GM18505 (cell line): ENCODE data around the gene THBS4.
"Not testable (repeated sequence)": the region's sequence is repeated elsewhere in the genome, so short reads cannot be mapped to it uniquely, and the experiment has no call there.

Experiments used
- ATAC-seq: cut with Tn5 transposase; IDR thresholded peaks from one replicate; pipeline ENCODE4 v1.9.1; 2021; ENCODE audit not compliant: unreplicated experiment
- POLR2A ChIP-seq: IDR thresholded peaks from 4 replicates; pipeline ENCODE4 v1.6.1; 2011; ENCODE audit warnings: borderline replicate concordance; ENCODE audit not compliant: insufficient read depth, insufficient read length; ENCODE audit errors: extremely low read depth

Gene THBS4

GRCh38 chr5:80105698-80106439 lies 70.7 kb downstream of the THBS4 start:
- ATAC-seq, result no peak
- no peak for TF ChIP-seq POLR2A

- ATAC-seq, result no peak
Measured at GRCh38 chr5:80106916-80107315, 71.8 kb downstream of the THBS4 start.

GRCh38 chr5:80109646-80110478 lies 74.7 kb downstream of the THBS4 start:
- no peak for TF ChIP-seq POLR2A
- ATAC-seq, result peak; percentile 82

More at GRCh38 chr5:80106916-80107315, 71.8 kb downstream of the THBS4 start:
- TF ChIP-seq POLR2A, result no peak

GRCh38 chr5:80111376-80111990 lies 76.3 kb downstream of the THBS4 start:
- not testable (repeated sequence) for ATAC-seq

GRCh38 chr5:80114860-80115259 lies 79.7 kb downstream of the THBS4 start:
- ATAC-seq, result no peak
- TF ChIP-seq POLR2A, result no peak

- no peak for ATAC-seq
- no peak for TF ChIP-seq POLR2A
Measured at GRCh38 chr5:80116000-80116399, 80.9 kb downstream of the THBS4 start.

- no peak for ATAC-seq
- no peak for TF ChIP-seq POLR2A
Measured at GRCh38 chr5:80116465-80116864, 81.3 kb downstream of the THBS4 start.

- TF ChIP-seq POLR2A, result no peak
- no peak for ATAC-seq
Measured at GRCh38 chr5:80117446-80117845, 82.3 kb downstream of the THBS4 start.

- TF ChIP-seq POLR2A, result no peak
- ATAC-seq, result no peak
Measured at GRCh38 chr5:80119372-80119771, 84.2 kb downstream of the THBS4 start.

GRCh38 chr5:80122579-80122978 lies 87.4 kb downstream of the THBS4 start:
- no peak for TF ChIP-seq POLR2A
- ATAC-seq, result no peak

- TF ChIP-seq POLR2A, result no peak
- ATAC-seq, result no peak
Measured at GRCh38 chr5:80124121-80124918, 89.2 kb downstream of the THBS4 start.

- ATAC-seq, result peak; percentile 83
- TF ChIP-seq POLR2A, result no peak
Measured at GRCh38 chr5:80125022-80125961, 90.1 kb downstream of the THBS4 start.
